HG03565 (cell line): ENCODE measurements around the gene RTCA.
"Not testable (repeated sequence)": the region's sequence is repeated elsewhere in the genome, so short reads cannot be mapped to it uniquely, and the experiment has no call there.

Experiments
- ATAC-seq: cut with Tn5 transposase; IDR thresholded peaks from one replicate; pipeline ENCODE4 v1.9.1; 2021; ENCODE audit warnings: mild to moderate bottlenecking, moderate library complexity; ENCODE audit not compliant: unreplicated experiment

RTCA gene

GRCh38 chr1:100256273-100256672 is 9.7 kb upstream of the RTCA start:
- ATAC-seq, result not testable (repeated sequence)

GRCh38 chr1:100258427-100258826 is 7.6 kb upstream of the RTCA start:
- not testable (repeated sequence) for ATAC-seq

DNA sequence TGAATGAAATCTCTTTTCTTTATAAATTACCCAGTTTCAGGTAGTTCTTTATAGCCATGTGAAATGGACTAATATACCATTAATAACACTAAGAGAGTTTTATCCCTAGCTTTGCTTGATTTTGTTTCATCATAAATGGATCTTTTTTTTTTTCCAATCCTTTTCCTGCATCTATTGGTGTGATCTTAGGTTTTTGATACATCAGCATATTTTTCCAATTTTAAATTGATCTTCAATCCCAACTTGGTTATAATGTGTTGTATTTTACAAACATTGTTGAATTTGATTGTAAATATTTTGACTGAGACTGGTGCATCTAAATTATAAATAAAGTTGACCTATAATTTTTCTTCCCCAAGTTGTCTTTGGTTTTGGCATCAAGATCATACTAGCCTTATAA is 4.3 kb upstream of the RTCA start:
- no peak for ATAC-seq

DNA sequence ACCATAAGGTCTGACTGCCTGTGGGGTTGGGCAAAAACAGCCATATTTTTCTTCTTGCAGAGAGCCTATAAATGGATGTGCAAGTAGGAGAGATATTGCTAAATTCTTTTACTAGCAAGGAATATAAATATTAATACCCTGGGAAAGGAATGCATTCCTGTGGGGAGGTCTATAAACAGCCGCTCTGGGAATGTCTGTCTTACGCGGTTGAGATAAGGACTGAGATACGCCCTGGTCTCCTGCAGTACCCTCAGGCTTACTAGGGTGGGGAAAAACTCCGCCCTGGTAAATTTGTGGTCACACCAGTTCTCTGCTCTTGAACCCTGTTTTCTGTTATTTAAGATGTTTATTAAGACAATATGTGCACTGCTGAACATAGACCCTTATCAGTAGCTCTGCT is 1.9 kb upstream of the RTCA start:
- not testable (repeated sequence) for ATAC-seq

GRCh38 chr1:100265562-100265930 is 470 bp upstream of the RTCA start:
- peak; percentile 8 for ATAC-seq

DNA sequence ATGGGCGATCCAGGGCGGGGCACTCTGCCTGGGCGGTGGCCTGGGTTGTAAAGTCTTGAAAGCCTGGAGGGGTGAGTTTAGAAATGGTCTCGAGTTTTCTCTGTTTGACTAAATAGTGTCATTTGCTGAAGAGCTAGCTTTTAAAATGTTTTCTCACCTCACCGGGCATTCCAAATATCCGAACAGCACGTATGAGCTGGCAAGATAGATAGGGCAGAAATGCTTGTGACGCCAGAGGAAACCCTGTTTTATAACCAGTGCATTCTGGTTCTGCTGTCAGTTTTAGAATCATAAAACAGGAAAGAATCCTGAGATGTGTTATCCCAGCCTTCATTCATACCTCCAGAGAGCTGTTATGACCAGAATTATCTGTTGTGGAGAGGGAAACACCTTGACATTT is 725 bp downstream of the RTCA start:
- peak; percentile 13 for ATAC-seq

- no peak for ATAC-seq
Observed at GRCh38 chr1:100267284-100267683, 1.3 kb downstream of the RTCA start.

- no peak for ATAC-seq
Observed at GRCh38 chr1:100268202-100268601, 2.2 kb downstream of the RTCA start.

DNA sequence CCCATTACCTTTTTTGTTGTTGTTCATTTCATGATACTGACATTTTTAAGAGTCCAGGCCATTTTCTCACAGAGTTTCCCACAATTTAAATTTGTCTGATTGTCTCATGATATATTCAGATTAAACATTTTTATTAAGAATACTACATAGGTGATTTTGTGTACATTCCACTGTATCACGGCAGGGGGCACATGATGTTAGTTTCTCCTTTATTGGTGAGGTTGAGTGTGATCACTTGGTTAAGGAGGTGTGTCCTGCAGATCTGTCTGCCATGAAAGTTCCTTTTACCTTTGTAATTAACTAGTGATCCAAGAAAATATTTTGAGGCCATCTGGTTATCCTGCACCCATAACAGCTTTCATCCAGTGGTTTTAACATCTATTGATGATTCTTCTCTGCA is 11.8 kb downstream of the RTCA start:
- no peak for ATAC-seq

GRCh38 chr1:100279358-100279923 is 13.4 kb downstream of the RTCA start:
- no peak for ATAC-seq

GRCh38 chr1:100279954-100280682 is 14.1 kb downstream of the RTCA start:
- no peak for ATAC-seq

DNA sequence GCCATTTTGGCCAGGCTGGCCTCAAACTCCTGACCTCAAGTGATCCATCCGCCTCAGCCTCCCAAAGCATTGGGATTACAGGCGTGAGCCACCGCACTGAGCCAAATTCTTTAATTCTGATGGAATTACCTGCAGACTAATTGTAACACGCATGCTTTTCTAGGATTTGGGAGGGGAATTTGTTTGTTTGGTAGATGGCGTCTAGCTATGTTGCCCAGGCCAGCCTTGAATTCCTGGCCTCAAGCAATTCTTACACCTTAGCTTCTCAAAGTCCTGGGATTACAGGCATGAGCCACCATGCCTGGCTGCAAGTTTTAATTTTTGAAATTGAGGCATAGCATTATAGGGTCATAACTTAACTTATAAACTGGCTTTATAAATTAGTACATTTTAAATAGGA is 18.6 kb downstream of the RTCA start:
- no peak for ATAC-seq

DNA sequence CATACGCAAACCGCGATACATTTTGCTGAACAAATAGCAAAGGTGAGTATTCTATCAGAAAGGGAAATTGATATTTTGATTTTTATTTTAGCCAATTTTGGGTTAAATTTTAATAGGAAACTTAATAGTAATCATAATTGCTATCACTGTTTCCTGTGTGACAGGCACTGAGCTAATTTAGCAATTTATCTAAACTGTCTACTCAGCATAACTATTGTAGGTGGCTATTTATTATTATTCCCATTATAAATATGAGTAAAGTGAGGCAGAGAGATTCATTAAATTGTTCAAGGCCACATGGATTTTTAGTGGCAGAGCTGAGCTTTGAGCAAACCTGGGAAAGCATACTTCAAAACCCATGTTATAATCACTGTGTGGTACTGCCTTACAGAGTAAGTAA is 21.1 kb downstream of the RTCA start:
- no peak for ATAC-seq

DNA sequence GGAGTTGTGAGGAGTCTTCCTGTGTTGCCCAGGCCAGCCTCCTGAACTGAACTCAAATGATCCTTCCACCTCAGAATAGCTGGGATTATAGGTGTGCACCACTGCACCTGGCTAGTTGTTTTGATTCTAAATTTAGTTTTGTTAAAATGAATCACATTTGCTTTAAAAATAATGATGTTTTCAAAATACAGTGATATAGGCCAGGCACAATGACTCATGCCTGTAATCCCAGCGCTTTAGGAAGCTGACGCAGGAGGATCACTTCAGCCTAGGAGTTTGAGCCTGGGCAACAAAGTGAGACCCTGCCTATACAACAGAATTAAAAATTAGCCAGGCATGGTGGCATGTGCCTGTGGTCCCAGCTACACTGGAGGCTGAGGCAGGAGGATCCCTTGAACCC is 24.3 kb downstream of the RTCA start:
- no peak for ATAC-seq

DNA sequence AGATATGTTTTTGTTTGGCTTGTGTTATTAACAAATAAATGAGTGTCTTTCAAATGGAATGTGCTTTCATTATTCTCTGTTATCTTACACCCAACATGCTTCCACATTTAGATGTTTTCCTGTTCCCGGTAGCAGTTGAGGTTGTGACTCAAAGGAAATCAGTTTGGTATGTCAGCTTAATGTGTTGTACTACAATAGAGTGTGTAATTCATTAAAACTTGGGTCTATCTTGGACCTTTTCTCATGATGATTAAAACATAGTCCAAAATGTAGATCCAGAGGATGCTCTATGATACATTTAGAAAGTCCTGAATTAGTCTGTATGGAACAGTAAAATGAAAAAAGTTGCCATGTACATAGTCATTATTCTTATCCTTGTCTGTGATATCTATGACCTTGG is 26.7 kb downstream of the RTCA start:
- no peak for ATAC-seq

DNA sequence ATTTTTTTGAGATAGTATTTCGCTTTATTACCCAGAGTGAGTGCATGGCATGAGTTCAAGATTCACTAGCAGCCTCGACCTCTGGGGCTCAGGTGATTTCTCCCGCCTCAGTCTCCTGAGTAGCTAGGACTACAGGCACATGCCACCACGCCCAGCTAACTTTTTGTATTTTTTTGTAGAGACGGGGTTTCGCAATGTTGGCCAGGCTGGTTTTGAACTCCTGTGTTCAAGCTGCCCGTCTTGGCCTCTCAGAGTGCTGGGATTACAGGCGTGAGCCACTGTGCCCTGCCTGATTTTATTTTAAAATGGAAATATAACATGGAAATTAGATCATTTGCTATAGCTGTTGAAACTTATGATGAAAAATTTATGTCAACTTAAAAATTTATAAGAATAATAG is 30.1 kb downstream of the RTCA start:
- ATAC-seq, result no peak

GRCh38 chr1:100296997-100297396 is 31.0 kb downstream of the RTCA start:
- not testable (repeated sequence) for ATAC-seq

DNA sequence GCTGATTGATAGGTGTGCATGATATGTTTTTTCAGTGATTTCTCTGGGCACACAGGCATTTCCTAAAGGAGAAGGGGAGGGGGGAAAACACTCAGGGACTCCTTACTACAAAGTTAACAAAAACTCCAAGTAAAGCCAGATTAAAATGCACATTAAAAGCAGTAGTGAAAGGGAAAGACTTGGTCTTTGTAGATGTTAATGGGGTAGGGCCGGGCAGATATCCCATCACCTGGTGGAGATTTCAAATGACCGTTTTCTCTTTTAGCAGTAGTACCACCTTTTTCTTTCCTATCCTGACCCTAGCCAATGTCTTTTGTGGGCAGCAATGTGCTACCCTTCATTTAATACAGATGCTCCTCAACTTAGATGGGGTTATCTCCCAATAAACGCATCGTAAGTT is 32.5 kb downstream of the RTCA start:
- ATAC-seq, result no peak

DNA sequence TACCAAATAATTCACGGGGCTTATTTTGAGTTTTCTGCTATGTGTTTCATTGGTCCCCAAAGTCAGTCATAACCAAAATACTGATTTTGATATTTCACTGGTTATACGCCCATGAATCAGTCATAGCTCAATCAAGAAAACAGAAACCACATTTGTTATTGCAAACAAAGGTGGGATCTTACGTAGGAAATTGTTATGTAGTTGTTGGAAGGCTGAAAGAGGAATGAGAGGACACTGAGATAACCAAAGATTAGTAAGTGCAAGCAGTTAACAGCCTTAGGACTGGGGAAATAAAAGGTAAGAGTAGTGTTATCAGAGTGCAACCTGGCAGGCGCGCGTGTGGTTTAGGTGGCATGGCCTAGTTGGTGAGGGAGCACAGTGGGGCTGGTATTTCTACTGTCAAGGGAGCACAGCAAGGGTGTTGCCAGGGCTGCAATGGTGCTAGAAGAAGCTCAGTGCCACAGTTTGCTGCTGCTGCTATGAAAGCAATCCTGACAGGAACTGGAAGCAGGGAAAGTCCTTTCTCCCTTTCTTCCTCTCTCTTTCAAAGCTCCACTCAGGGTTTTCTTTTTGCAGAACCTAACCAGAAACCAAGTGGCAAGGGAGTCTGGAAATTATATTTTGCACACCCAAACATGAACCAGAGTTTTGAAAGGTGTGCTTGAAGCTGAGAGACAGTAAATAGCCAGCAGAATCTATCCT is 33.7 kb downstream of the RTCA start:
- ATAC-seq, result no peak

DNA sequence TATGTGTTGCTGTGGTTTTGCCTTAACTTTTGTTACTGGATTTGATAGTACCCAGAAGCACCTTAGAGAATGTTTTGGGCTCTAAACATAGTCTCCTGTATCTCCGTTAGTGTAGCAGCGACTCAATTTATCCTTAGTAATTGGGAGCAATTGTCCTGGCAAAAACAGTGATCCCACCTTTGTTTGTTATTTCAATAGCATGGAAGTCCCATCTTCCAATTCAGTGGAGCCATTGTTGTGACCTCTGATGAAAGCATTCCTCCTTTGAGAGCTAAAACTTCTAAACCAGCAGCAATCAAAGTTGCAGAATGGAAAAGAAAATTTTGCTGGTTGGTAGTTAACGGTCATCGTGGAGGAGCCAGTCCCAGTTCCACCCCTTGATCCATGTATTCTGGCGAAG is 34.7 kb downstream of the RTCA start:
- no peak for ATAC-seq

- no peak for ATAC-seq
Observed at GRCh38 chr1:100302739-100303138, 36.7 kb downstream of the RTCA start.

- no peak for ATAC-seq
Observed at GRCh38 chr1:100304227-100304626, 38.2 kb downstream of the RTCA start.
